GM12801 (cell line): ENCODE data around the gene PI4KA.

Experiments
- CTCF ChIP-seq: IDR thresholded peaks from one replicate; pipeline ENCODE4 v1.5.1; 2011; ENCODE audit warnings: control low read depth; ENCODE audit not compliant: insufficient read length; ENCODE audit errors: extremely low read depth

Gene PI4KA

GRCh38 chr22:20775342-20775895 lies 83.2 kb downstream of the PI4KA start:
- TF ChIP-seq CTCF: no peak

GRCh38 chr22:20774882-20775281 lies 83.7 kb downstream of the PI4KA start:
- no peak for TF ChIP-seq CTCF

GRCh38 chr22:20773793-20774212 lies 84.8 kb downstream of the PI4KA start, which contains the start of gene SERPIND1:
Gene SERPIND1, plus strand, starts transcription at chr22:20774113. Its CDS starts 5,200 bp downstream, at chr22:20779313.
- no peak for TF ChIP-seq CTCF

GRCh38 chr22:20771918-20772625 lies 86.5 kb downstream of the PI4KA start:
- TF ChIP-seq CTCF: no peak

- TF ChIP-seq CTCF: no peak
Measured at GRCh38 chr22:20766530-20766929, 92.1 kb downstream of the PI4KA start.

- TF ChIP-seq CTCF: no peak
Measured at GRCh38 chr22:20765938-20766337, 92.7 kb downstream of the PI4KA start.

- no peak for TF ChIP-seq CTCF
Measured at GRCh38 chr22:20764729-20765128, 93.9 kb downstream of the PI4KA start.

GRCh38 chr22:20764471-20764720 lies 94.2 kb downstream of the PI4KA start:
- no peak for TF ChIP-seq CTCF
